Ishikawa (cell line): ENCODE results near the gene COL4A2.

Experiments
- CEBPB ChIP-seq: IDR thresholded peaks from 2 replicates; pipeline ENCODE4 v1.6.1; 2012
- CREB1 ChIP-seq: IDR thresholded peaks from 2 replicates; pipeline ENCODE4 v1.6.1; 2012; ENCODE audit warnings: low read depth
- EGR1 ChIP-seq: IDR thresholded peaks from 2 replicates; pipeline ENCODE4 v1.6.1; 2012
- EP300 ChIP-seq: IDR thresholded peaks from 2 replicates; pipeline ENCODE4 v1.6.1; 2012; ENCODE audit warnings: borderline replicate concordance
- FOXM1 ChIP-seq: IDR thresholded peaks from 2 replicates; pipeline ENCODE4 v1.6.1; 2012; ENCODE audit warnings: low read depth, borderline replicate concordance
- MAX ChIP-seq: IDR thresholded peaks from 2 replicates; pipeline ENCODE4 v1.6.1; 2012
- NFIC ChIP-seq: IDR thresholded peaks from 2 replicates; pipeline ENCODE4 v1.6.1; 2012
- RAD21 ChIP-seq: IDR thresholded peaks from 2 replicates; pipeline ENCODE4 v1.6.1; 2012; ENCODE audit warnings: low read depth
- TAF1 ChIP-seq: IDR thresholded peaks from 2 replicates; pipeline ENCODE4 v1.6.1; 2012; ENCODE audit warnings: low read depth, mild to moderate bottlenecking
- TCF12 ChIP-seq: IDR thresholded peaks from 2 replicates; pipeline ENCODE4 v1.6.1; 2012; ENCODE audit warnings: low read depth
- TEAD4 ChIP-seq: IDR thresholded peaks from 2 replicates; pipeline ENCODE4 v1.6.1; 2012
- YY1 ChIP-seq: IDR thresholded peaks from 2 replicates; pipeline ENCODE4 v1.6.1; 2012; ENCODE audit warnings: low read depth
- ZBTB7A ChIP-seq: IDR thresholded peaks from 2 replicates; pipeline ENCODE4 v1.6.1; 2012; ENCODE audit warnings: low read depth
- TF ChIP-seq, protein P1 (sequence below): IDR thresholded peaks from 2 replicates; pipeline ENCODE4 v1.6.1; 2012; ENCODE audit warnings: low read depth, mild to moderate bottlenecking
- TF ChIP-seq, protein P2 (sequence below): IDR thresholded peaks from 2 replicates; pipeline ENCODE4 v1.6.1; 2012

The COL4A2 gene

DNA sequence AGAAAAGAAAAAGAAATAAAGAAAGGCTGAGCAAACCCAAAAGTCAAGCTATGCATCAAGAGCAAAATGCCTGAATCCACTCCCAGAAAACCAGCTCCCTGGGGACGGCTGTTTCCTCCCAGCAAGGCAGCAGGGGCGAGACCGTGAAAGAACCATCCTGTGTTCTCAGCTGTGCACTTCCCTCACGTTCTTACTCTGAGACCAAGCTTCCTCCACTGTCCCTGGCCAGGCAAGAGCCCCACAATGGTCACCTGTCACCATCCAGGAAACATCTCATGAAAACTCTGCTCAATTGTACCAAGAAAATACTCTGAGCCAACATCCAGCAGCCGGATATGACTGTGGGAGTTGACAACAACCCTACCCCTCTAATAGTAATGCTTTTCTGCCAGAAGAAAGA, 231.5 kb downstream of the COL4A2 start:
- TF ChIP-seq ZBTB7A (no peak), TEAD4 (no peak), NFIC (no peak), TAF1 (no peak)
- TF ChIP-seq, protein P1, sequence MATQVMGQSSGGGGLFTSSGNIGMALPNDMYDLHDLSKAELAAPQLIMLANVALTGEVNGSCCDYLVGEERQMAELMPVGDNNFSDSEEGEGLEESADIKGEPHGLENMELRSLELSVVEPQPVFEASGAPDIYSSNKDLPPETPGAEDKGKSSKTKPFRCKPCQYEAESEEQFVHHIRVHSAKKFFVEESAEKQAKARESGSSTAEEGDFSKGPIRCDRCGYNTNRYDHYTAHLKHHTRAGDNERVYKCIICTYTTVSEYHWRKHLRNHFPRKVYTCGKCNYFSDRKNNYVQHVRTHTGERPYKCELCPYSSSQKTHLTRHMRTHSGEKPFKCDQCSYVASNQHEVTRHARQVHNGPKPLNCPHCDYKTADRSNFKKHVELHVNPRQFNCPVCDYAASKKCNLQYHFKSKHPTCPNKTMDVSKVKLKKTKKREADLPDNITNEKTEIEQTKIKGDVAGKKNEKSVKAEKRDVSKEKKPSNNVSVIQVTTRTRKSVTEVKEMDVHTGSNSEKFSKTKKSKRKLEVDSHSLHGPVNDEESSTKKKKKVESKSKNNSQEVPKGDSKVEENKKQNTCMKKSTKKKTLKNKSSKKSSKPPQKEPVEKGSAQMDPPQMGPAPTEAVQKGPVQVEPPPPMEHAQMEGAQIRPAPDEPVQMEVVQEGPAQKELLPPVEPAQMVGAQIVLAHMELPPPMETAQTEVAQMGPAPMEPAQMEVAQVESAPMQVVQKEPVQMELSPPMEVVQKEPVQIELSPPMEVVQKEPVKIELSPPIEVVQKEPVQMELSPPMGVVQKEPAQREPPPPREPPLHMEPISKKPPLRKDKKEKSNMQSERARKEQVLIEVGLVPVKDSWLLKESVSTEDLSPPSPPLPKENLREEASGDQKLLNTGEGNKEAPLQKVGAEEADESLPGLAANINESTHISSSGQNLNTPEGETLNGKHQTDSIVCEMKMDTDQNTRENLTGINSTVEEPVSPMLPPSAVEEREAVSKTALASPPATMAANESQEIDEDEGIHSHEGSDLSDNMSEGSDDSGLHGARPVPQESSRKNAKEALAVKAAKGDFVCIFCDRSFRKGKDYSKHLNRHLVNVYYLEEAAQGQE: no peak

GRCh38 chr13:110539894-110540293, 232.8 kb downstream of the COL4A2 start:
- TF ChIP-seq YY1 (no peak), TAF1 (no peak), FOXM1 (no peak)

DNA sequence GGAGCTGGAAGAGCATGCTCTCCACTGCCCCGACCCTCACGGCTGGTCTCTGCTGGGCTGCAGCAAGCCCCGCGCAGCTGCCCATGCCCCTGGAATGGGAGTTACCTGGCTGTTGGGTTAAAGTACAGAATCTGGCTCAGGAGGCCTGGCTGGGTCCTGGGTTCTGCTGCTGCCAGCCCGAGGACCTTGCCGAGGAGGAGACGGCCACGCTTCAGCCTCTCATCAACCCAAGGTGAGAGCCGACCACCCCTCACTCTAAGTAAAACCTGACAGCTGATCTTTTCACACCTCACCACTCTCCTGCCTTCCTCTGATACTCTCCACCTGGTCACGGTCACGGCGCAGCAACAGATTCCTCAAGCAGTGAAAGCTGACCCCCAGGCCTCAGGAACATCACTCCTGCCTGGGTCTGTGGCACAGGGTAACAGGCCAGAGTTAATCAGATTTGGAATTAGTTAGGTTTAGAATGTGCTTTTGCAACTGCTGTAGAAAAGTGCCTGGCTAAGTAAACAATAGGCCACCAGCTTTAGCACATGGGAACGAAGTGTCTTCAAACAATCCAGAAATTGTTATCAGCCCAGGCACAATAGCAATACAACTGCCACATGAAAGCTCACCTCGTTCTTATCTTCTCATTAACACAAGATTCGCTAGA, 233.9 kb downstream of the COL4A2 start:
- TF ChIP-seq MAX (no peak), ZBTB7A (no peak), CEBPB (no peak), RAD21 (no peak), YY1 (no peak), TAF1 (no peak)

DNA sequence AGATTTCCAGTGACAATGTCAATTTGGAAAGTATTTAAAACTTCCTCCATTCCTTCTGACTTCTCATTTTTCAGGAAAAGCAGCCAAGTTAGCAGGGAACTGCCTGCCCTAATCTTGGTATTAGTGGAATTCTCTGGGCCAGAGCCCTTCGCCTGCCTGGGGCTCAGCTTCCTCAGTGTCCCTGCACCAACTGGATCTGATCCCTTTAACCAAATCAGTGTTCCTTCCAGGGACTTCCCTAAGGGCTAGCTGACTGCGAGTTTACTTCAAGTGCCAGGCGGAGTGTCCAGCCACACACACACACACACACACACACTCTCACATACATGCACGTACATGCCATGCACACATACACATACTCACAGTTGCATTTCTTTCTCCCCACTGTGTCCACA, 234.4 kb downstream of the COL4A2 start:
- TF ChIP-seq FOXM1 (no peak), ZBTB7A (no peak), TEAD4 (no peak), CEBPB (no peak), RAD21 (no peak), MAX (no peak), CREB1 (no peak), TCF12 (no peak), TAF1 (no peak), YY1 (no peak), NFIC (no peak), EP300 (no peak), EGR1 (no peak)
- TF ChIP-seq, protein P2, sequence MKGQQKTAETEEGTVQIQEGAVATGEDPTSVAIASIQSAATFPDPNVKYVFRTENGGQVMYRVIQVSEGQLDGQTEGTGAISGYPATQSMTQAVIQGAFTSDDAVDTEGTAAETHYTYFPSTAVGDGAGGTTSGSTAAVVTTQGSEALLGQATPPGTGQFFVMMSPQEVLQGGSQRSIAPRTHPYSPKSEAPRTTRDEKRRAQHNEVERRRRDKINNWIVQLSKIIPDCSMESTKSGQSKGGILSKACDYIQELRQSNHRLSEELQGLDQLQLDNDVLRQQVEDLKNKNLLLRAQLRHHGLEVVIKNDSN: no peak
- TF ChIP-seq, protein P1: no peak

- TF ChIP-seq TAF1 (no peak), RAD21 (no peak), MAX (no peak), FOXM1 (no peak), TCF12 (no peak), YY1 (no peak), NFIC (no peak), CREB1 (no peak), CEBPB (no peak), EGR1 (no peak), ZBTB7A (no peak), TEAD4 (no peak), EP300 (no peak)
- TF ChIP-seq, protein P2: no peak
- TF ChIP-seq, protein P1: no peak
These were observed 235.2 kb downstream of the COL4A2 start for GRCh38 chr13:110542169-110542796.
